Endothelial cell of umbilical vein (primary cell): Measurements from ENCODE around the gene MAPK6. TPM values are rescaled to one million over a fixed set of nuclear protein-coding genes. Genes with fewer than 3 reads are reported as not detected.
"Not testable (repeated sequence)": the region's sequence is repeated elsewhere in the genome, so short reads cannot be mapped to it uniquely, and the experiment has no call there.

Experiments
- BruUV-seq: library from RNA; stranded (reverse); fragments of 400-500 nt; replicated peaks from 2 replicates; lab custom pipeline; 2021; lab: Mats Ljungman, UMichigan
- CTCF ChIA-PET: fragments of 300-600, 350-600 bp; sonication (Branson Sonifier 250); formaldehyde crosslinking; loops from one replicate; lab custom pipeline; 2021; ENCODE audit warnings: antibody characterized with exemption, inconsistent platforms; lab: Charles Lee
- POLR2A ChIA-PET: fragments of 300-600, 350-600 bp; sonication (Branson Sonifier 250); formaldehyde crosslinking; loops from one replicate; lab custom pipeline; 2021; ENCODE audit warnings: antibody characterized with exemption, inconsistent platforms; lab: Charles Lee
- DNase-seq: peaks from one replicate; pipeline ENCODE4 v3.0.0-alpha.2; 2011; ENCODE audit warnings: low read depth, low spot score
- FAIRE-seq: peaks from 2 replicates; lab custom pipeline; 2011; peaks lifted over from hg19 to GRCh38; lab: Jason Lieb, UNC
- H2AFZ ChIP-seq: 2 replicates; pipeline ENCODE4 v1.6.0; 2012; ENCODE audit warnings: low read depth, low read length, control low read depth, inconsistent platforms
- H3K27ac ChIP-seq: 2 replicates; pipeline ENCODE4 v1.5.1; 2011; ENCODE audit warnings: low read depth, mild to moderate bottlenecking, control low read depth, low read length, moderate library complexity; ENCODE audit not compliant: insufficient read depth
- H3K27me3 ChIP-seq, 2 experiments: 2 replicates each; pipeline versions ENCODE4 v1.6.0 to v1.6.1; 2011; ENCODE audit warnings: low read length in 2 of 2, mixed read lengths in 1 of 2; ENCODE audit not compliant: control insufficient read depth in 2 of 2, insufficient read depth in 2 of 2
- H3K36me3 ChIP-seq, 2 experiments: 2 replicates in 1 of 2; 3 replicates in 1 of 2; pipeline ENCODE4 v1.5.1; 2011; ENCODE audit warnings: low read length in 2 of 2, mild to moderate bottlenecking in 1 of 2, moderate library complexity in 1 of 2; ENCODE audit not compliant: control insufficient read depth in 2 of 2, insufficient read depth in 2 of 2; ENCODE audit errors: extremely low read depth in 1 of 2
- H3K4me1 ChIP-seq: 3 replicates; pipeline ENCODE4 v1.5.1; 2011; ENCODE audit warnings: mild to moderate bottlenecking, low read length; ENCODE audit not compliant: control insufficient read depth, insufficient read depth; ENCODE audit errors: extremely low read depth
- H3K4me2 ChIP-seq: 2 replicates; pipeline ENCODE4 v1.6.1; 2011; ENCODE audit warnings: low read length, control low read depth, mixed read lengths; ENCODE audit not compliant: insufficient read depth
- H3K4me3 ChIP-seq, 3 experiments: fragments of 200-600 bp in 1 of 3; sonication (generic), shearing (Covaris generic) in 1 of 3; replicated peaks in 1 of 3; 2 replicates each; pipeline ENCODE4 v1.5.1; 2011 to 2016; ENCODE audit warnings: control low read depth in 3 of 3, low read length in 3 of 3, mild to moderate bottlenecking in 2 of 3, inconsistent platforms in 1 of 3, low read depth in 1 of 3, moderate library complexity in 1 of 3; ENCODE audit not compliant: insufficient read depth in 1 of 3
- H3K79me2 ChIP-seq: 2 replicates; pipeline ENCODE4 v1.6.0; 2012; ENCODE audit warnings: low read length, inconsistent platforms; ENCODE audit not compliant: control insufficient read depth, insufficient read depth
- H3K9ac ChIP-seq: replicated peaks from 2 replicates; pipeline ENCODE3; 2011; ENCODE audit warnings: low read length, control low read depth; ENCODE audit not compliant: insufficient read depth; ENCODE audit errors: extremely low read depth
- H3K9me1 ChIP-seq: replicated peaks from 3 replicates; pipeline ENCODE4 v1.6.0; 2011; ENCODE audit warnings: mild to moderate bottlenecking, low read length; ENCODE audit not compliant: control insufficient read depth, insufficient read depth; ENCODE audit errors: extremely low read depth
- H3K9me3 ChIP-seq: replicated peaks from 2 replicates; pipeline ENCODE4 v1.5.1; 2012; ENCODE audit warnings: low read length, inconsistent platforms; ENCODE audit not compliant: control insufficient read depth, insufficient read depth
- H4K20me1 ChIP-seq: replicated peaks from 2 replicates; pipeline ENCODE3; 2011; ENCODE audit warnings: mild to moderate bottlenecking, low read length; ENCODE audit not compliant: control insufficient read depth, insufficient read depth; ENCODE audit errors: extremely low read depth
- FOS ChIP-seq: IDR thresholded peaks from 2 replicates; pipeline ENCODE4 v1.6.1; 2011; ENCODE audit warnings: mild to moderate bottlenecking, low read length, moderate library complexity, borderline replicate concordance; ENCODE audit not compliant: insufficient read depth
- GATA2 ChIP-seq: IDR thresholded peaks from 2 replicates; pipeline ENCODE4 v1.7.0; 2011; ENCODE audit warnings: low read depth, mild to moderate bottlenecking, moderate library complexity, mixed read lengths, low read length; ENCODE audit not compliant: insufficient read length, insufficient read depth
- JUN ChIP-seq: IDR thresholded peaks from 2 replicates; pipeline ENCODE4 v1.6.1; 2011; ENCODE audit warnings: borderline replicate concordance, low read depth; ENCODE audit not compliant: insufficient read length, insufficient read depth
- POLR2A ChIP-seq: IDR thresholded peaks from 2 replicates; pipeline ENCODE4 v1.6.1; 2012; ENCODE audit warnings: low read depth, mild to moderate bottlenecking, control low read depth, low read length
- POLR2AphosphoS5 ChIP-seq: IDR thresholded peaks from 2 replicates; pipeline ENCODE4 v1.6.1; 2012; ENCODE audit warnings: low read depth, mild to moderate bottlenecking, control low read depth, low read length, moderate library complexity; ENCODE audit not compliant: insufficient read depth
- dilution Hi-C: fragments of 300-500 bp; cut with MboI; formaldehyde crosslinking; loops from one replicate; pipeline ENCODE4 v1.15.0; 2019; ENCODE audit warnings: low sequenced_read_pairs; ENCODE audit not compliant: extremely low pct_ligation_motif_present
- intact Hi-C: fragments of 100-400 bp; cut with micrococcal nuclease; formaldehyde crosslinking; loops from one replicate; pipeline ENCODE4 v1.10.0; 2022
- polyA plus RNA-seq, 4 experiments: library from polyadenylated mRNA; depleted of rRNA in 3 of 4; stranded (reverse) in 3 of 4; unstranded in 1 of 4; fragments of >200 nt; gene quantifications; 2 replicates each; pipeline versions ENCODE4 v1.2.1 to v1.2.3, GENCODE V29; 2011 to 2012; ENCODE audit warnings: missing spikeins in 1 of 4
- total RNA-seq: library from RNA; stranded (reverse); gene quantifications from 2 replicates; pipeline ENCODE4 v1.2.3, GENCODE V29; 2021

MAPK6 gene
- total and polyA plus RNA-seq, 2 donors (not counting 3 experiments of a cell fraction or from before 2014, with no cell fraction given), result 10.9 to 37.4 TPM

GRCh38 chr15:52046552-52046951, 27.5 kb downstream of the MAPK6 start:
- FAIRE-seq, intact Hi-C loops, H3K9me1 ChIP-seq, H3K36me3 ChIP-seq, dilution Hi-C loops, H3K4me2 ChIP-seq, DNase-seq, H2AFZ ChIP-seq, H3K9ac ChIP-seq, H3K4me1 ChIP-seq, H3K27ac ChIP-seq, H3K27me3 ChIP-seq, H4K20me1 ChIP-seq, H3K9me3 ChIP-seq, H3K4me3 ChIP-seq, POLR2A ChIA-PET: not testable (repeated sequence)
- peaks cover 45% of the 10 kb centered on the region for H3K79me2 ChIP-seq
- TSS peak; percentile 27 for BruUV-seq
- CTCF ChIA-PET, result interaction anchor here (1.2 to 1.4 kb wide), 2 partner anchors 32 to 65 kb away, joined by 4 to 9 read pairs; no protein-coding TSS in a partner anchor

- Histone ChIP-seq H3K79me2 (peaks cover 12% of the 10 kb centered on the region), H3K27ac (no peak overlapping the region), H3K4me2 (no peak overlapping the region), H3K27me3 (no peaks in the 10 kb centered on the region), H3K9ac (no peak overlapping the region), H4K20me1 (no peaks in the 10 kb centered on the region), H3K36me3 (peaks cover 3 to 11% of the 10 kb centered on the region in 2 experiments), H3K9me3 (no peaks in the 10 kb centered on the region), H3K9me1 (no peaks in the 10 kb centered on the region), H3K4me1 (peaks cover 5% of the 10 kb centered on the region), H3K4me3 (no peak overlapping the region), H2AFZ (no peak overlapping the region)
- dilution Hi-C loops, result no loop called here
- BruUV-seq, result no TSS peak
- intact Hi-C loops, result no loop called here
- ChIA-PET POLR2A (no interaction called here), CTCF (interaction anchor here (1.3 kb wide), 1 partner anchor 89 kb away, joined by 4 read pairs; no protein-coding TSS in a partner anchor)
- TF ChIP-seq FOS (peak; percentile 34), JUN (no peak), POLR2A (no peak), GATA2 (no peak), POLR2AphosphoS5 (no peak)
- FAIRE-seq (no peak), DNase-seq (no peak)
Measured at GRCh38 chr15:52050416-52050815, 31.4 kb downstream of the MAPK6 start.
